ENCODE measurements around the gene SKAP2. TPM values are rescaled to one million over a fixed set of nuclear protein-coding genes. Genes with fewer than 3 reads are reported as not detected.

Gene SKAP2
- total RNA-seq, 1 donor from 2014 or later = 50.8 TPM

GRCh38 chr7:26861050-26861449 is 3.3 kb downstream of the SKAP2 start:
- H3K4me1 Mint-ChIP-seq = peaks cover 88% of the 10 kb centered on the region
- no peaks in the 10 kb centered on the region for H3K27me3 Mint-ChIP-seq (ENCODE audit: low read depth)
- H3K27ac Mint-ChIP-seq = peak overlapping the region; percentile 100
- H3K36me3 Mint-ChIP-seq = no peaks in the 10 kb centered on the region
- DNase-seq (ENCODE audit: low spot score in 2 of 2, unreplicated experiment in 2 of 2) = no peak
- TF ChIP-seq CTCF (IDR thresholded peaks at IDR 0.05; ENCODE audit: unreplicated experiment) = no peak
- peak overlapping the region; percentile 7 for H3K4me3 Mint-ChIP-seq
- no peaks in the 10 kb centered on the region for H3K9me3 Mint-ChIP-seq

- no peak for DNase-seq (ENCODE audit: low spot score in 2 of 2, unreplicated experiment in 2 of 2)
- no peak for TF ChIP-seq CTCF (IDR thresholded peaks at IDR 0.05; ENCODE audit: unreplicated experiment)
- Mint-ChIP-seq H3K27me3 (ENCODE audit: low read depth) (no peaks in the 10 kb centered on the region), H3K9me3 (no peaks in the 10 kb centered on the region), H3K27ac (peak overlapping the region; percentile 100), H3K36me3 (no peaks in the 10 kb centered on the region), H3K4me1 (peaks cover 86% of the 10 kb centered on the region), H3K4me3 (no peak overlapping the region)
Measured at GRCh38 chr7:26860361-26860760, 4.0 kb downstream of the SKAP2 start.

GRCh38 chr7:26859720-26860119 is 4.7 kb downstream of the SKAP2 start:
- H3K9me3 Mint-ChIP-seq = no peaks in the 10 kb centered on the region
- no peak overlapping the region for H3K4me3 Mint-ChIP-seq
- peak overlapping the region; percentile 100 for H3K27ac Mint-ChIP-seq
- DNase-seq (ENCODE audit: low spot score in 2 of 2, unreplicated experiment in 2 of 2) = no peak
- H3K4me1 Mint-ChIP-seq = peaks cover 87% of the 10 kb centered on the region
- H3K36me3 Mint-ChIP-seq = no peaks in the 10 kb centered on the region
- no peaks in the 10 kb centered on the region for H3K27me3 Mint-ChIP-seq (ENCODE audit: low read depth)
- TF ChIP-seq CTCF (IDR thresholded peaks at IDR 0.05; ENCODE audit: unreplicated experiment) = no peak

- H3K27ac Mint-ChIP-seq = peak overlapping the region; percentile 100
- peak overlapping the region; percentile 89 for H3K4me3 Mint-ChIP-seq
- no peaks in the 10 kb centered on the region for H3K9me3 Mint-ChIP-seq
- H3K27me3 Mint-ChIP-seq (ENCODE audit: low read depth) = no peaks in the 10 kb centered on the region
- TF ChIP-seq CTCF (IDR thresholded peaks at IDR 0.05; ENCODE audit: unreplicated experiment) = no peak
- peaks cover under 1% of the 10 kb centered on the region for H3K36me3 Mint-ChIP-seq
- peaks cover 89% of the 10 kb centered on the region for H3K4me1 Mint-ChIP-seq
- DNase-seq (ENCODE audit: low spot score in 2 of 2, unreplicated experiment in 2 of 2) = no peak
Measured at GRCh38 chr7:26858735-26859134, 5.7 kb downstream of the SKAP2 start.

- peak overlapping the region; percentile 89 for H3K4me3 Mint-ChIP-seq
- H3K27me3 Mint-ChIP-seq (ENCODE audit: low read depth) = no peaks in the 10 kb centered on the region
- peak overlapping the region; percentile 100 for H3K27ac Mint-ChIP-seq
- no peak for TF ChIP-seq CTCF (IDR thresholded peaks at IDR 0.05; ENCODE audit: unreplicated experiment)
- DNase-seq (ENCODE audit: low spot score in 2 of 2, unreplicated experiment in 2 of 2) = no peak
- H3K9me3 Mint-ChIP-seq = no peaks in the 10 kb centered on the region
- H3K4me1 Mint-ChIP-seq = peaks cover 89% of the 10 kb centered on the region
- peaks cover 1% of the 10 kb centered on the region for H3K36me3 Mint-ChIP-seq
Measured at GRCh38 chr7:26858241-26858715, 6.1 kb downstream of the SKAP2 start.

Data from mesothelial cell of epicardium (in vitro differentiated cells).